Upper lobe of left lung (tissue), 4 donors: ENCODE data around the gene NRXN3.

Experiments used
- CTCF ChIP-seq, 6 experiments: fragments of 450-650 bp in 4 of 6; fragments of 200-600 bp in 2 of 6; sonication (generic) in 2 of 6; IDR thresholded peaks; one replicate each; pipeline ENCODE4 v1.5.1; 2016 to 2019; ENCODE audit warnings: antibody characterized with exemption in 6 of 6
- EP300 ChIP-seq, 4 donors: sonication (generic); formaldehyde crosslinking; IDR thresholded peaks; one replicate each; pipeline ENCODE4 v1.5.1; 2017; ENCODE audit warnings: antibody characterized with exemption in 4 of 4, control low read depth in 2 of 4
- POLR2A ChIP-seq, 4 donors: fragments of 450-650 bp; IDR thresholded peaks; one replicate each; pipeline ENCODE4 v1.5.1; 2016 to 2017; ENCODE audit warnings: antibody characterized with exemption in 4 of 4, mild to moderate bottlenecking in 2 of 4
- POLR2AphosphoS5 ChIP-seq, 2 donors: sonication (generic); formaldehyde crosslinking; IDR thresholded peaks; one replicate each; pipeline ENCODE4 v1.5.1; 2017; ENCODE audit warnings: antibody characterized with exemption in 2 of 2

- TF ChIP-seq CTCF (IDR thresholded peaks at IDR 0.05) (no peak), POLR2A (IDR thresholded peaks at IDR 0.05) (no peak), EP300 (IDR thresholded peaks at IDR 0.05) (no peak), POLR2AphosphoS5 (IDR thresholded peaks at IDR 0.05) (no peak)
Observed at GRCh38 chr14:78227248-78228077, 57.3 kb downstream of the NRXN3 start.
